K562 (cell line): ENCODE measurements around the gene CCDC71L. TPM values are rescaled to one million over a fixed set of nuclear protein-coding genes. Genes with fewer than 3 reads are reported as not detected.

Experiments used
- ARID3B ChIP-seq: fragments of 250-450 bp; sonication (Bioruptor Pico); IDR thresholded peaks from 2 replicates; pipeline ENCODE4 v1.4.0; 2020; ENCODE audit warnings: borderline replicate concordance
- C11orf30 ChIP-seq: fragments of 450-650 bp; IDR thresholded peaks from 2 replicates; pipeline ENCODE4 v1.6.1; 2016; ENCODE audit warnings: low read depth, mild to moderate bottlenecking
- MEIS2 ChIP-seq: fragments of 450-650 bp; IDR thresholded peaks from 2 replicates; pipeline ENCODE4 v1.6.1; 2014; ENCODE audit warnings: mild to moderate bottlenecking; ENCODE audit not compliant: partially characterized antibody
- MXI1 ChIP-seq: IDR thresholded peaks from 2 replicates; pipeline ENCODE4 v1.6.1; 2011; ENCODE audit warnings: low read depth, mild to moderate bottlenecking, improper control_type of control experiment, low read length
- PYGO2 ChIP-seq: fragments of 450-650 bp; IDR thresholded peaks from 2 replicates; pipeline ENCODE4 v1.6.1; 2016; ENCODE audit warnings: mild to moderate bottlenecking, missing genetic modification characterization, moderate library complexity, missing compliant biosample characterization
- SETDB1 ChIP-seq: IDR thresholded peaks from one replicate; pipeline ENCODE4 v1.6.1; 2012; ENCODE audit warnings: low read length, control low read depth, inconsistent platforms
- ZBTB40 ChIP-seq, 2 experiments: fragments of 450-650 bp in 1 of 2; sonication (generic) in 1 of 2; formaldehyde crosslinking in 1 of 2; IDR thresholded peaks; 2 replicates each; pipeline versions ENCODE4 v1.7.1 to v1.9.0; 2016 to 2022; ENCODE audit warnings: inconsistent platforms in 1 of 2, mild to moderate bottlenecking in 1 of 2, missing genetic modification reagents in 1 of 2
- ZFP36 ChIP-seq: fragments of 150-350 bp; IDR thresholded peaks from 2 replicates; pipeline ENCODE4 v1.6.1; 2018; ENCODE audit warnings: low read length, low read depth; ENCODE audit not compliant: partially characterized antibody
- ZNF239 ChIP-seq: fragments of 250-450 bp; sonication (Bioruptor Pico); IDR thresholded peaks from 2 replicates; pipeline ENCODE4 v1.4.0; 2020; ENCODE audit warnings: mild to moderate bottlenecking
- ZNF609 ChIP-seq: sonication (generic); formaldehyde crosslinking; IDR thresholded peaks from 2 replicates; pipeline ENCODE4 v1.8.1; 2023; ENCODE audit warnings: missing genetic modification reagents, mild to moderate bottlenecking, borderline replicate concordance
- ZNF696 ChIP-seq: fragments of 250-450 bp; sonication (Bioruptor Pico); conservative IDR thresholded peaks from 2 replicates; pipeline ENCODE4 v1.4.0; 2020; ENCODE audit warnings: mild to moderate bottlenecking, moderate library complexity
- polyA plus RNA-seq, 8 experiments: library from polyadenylated mRNA; depleted of rRNA in 4 of 8; stranded (reverse) in 5 of 8; unstranded in 3 of 8; fragments of >200 nt; fragmentation: Nextera tagmentation in 2 of 8; fragmentation: Illumina TruSeq in 1 of 8; extraction: Ambion mirVana in 2 of 8; extraction: Trizol in 1 of 8; gene quantifications; 2 replicates each; pipeline versions ENCODE4 v1.2.1 to v1.2.3, GENCODE V29; 2011 to 2014; ENCODE audit warnings: inconsistent platforms in 1 of 8, missing spikeins in 1 of 8
- total RNA-seq, 7 experiments: library from RNA; depleted of rRNA in 6 of 7; stranded (reverse); fragments of >200 nt in 6 of 7; fragmentation: Illumina TruSeq in 2 of 7; extraction: Trizol in 2 of 7; gene quantifications; 2 replicates each; pipeline versions ENCODE4 v1.2.1 to v1.2.3, GENCODE V29; 2011 to 2021; ENCODE audit warnings: low replicate concordance in 1 of 7

The CCDC71L gene
- total and polyA plus RNA-seq, 9 of the 15 experiments (the other 6 are each of a cell fraction or from before 2014, with no cell fraction given): 5.7 to 108 (median 25.4) TPM

- TF ChIP-seq PYGO2 (tag): no peak
- TF ChIP-seq MEIS2: peak; percentile 91
- TF ChIP-seq ZBTB40 (IDR thresholded peaks at IDR 0.05): no peak
- TF ChIP-seq ZBTB40 (CRISPR knock-in tag; IDR thresholded peaks at IDR 0.05): no peak
- no peak for TF ChIP-seq ZFP36
- no peak for TF ChIP-seq ZNF696
- TF ChIP-seq ZNF239: no peak
- TF ChIP-seq ZNF609 (CRISPR knock-in tag): no peak
- TF ChIP-seq SETDB1: no peak
- no peak for TF ChIP-seq ARID3B (CRISPR knock-in tag)
- no peak for TF ChIP-seq C11orf30
- no peak for TF ChIP-seq MXI1
Measured at GRCh38 chr7:106618480-106618879, 42.5 kb downstream of the CCDC71L start (continued).
